Gastroesophageal sphincter (tissue), 4 donors: ENCODE data around the gene RPS3. TPM values are rescaled to one million over a fixed set of nuclear protein-coding genes. Genes with fewer than 3 reads are reported as not detected.

ENCODE experiments used
- ATAC-seq: fragments of 150-250 bp; one replicate; pipeline ENCODE4 v1.9.1; 2016; ENCODE audit warnings: mild to moderate bottlenecking, moderate library complexity
- H3K27ac ChIP-seq, 4 donors: fragments of 200-600 bp; sonication (generic) in 3 of 4; 1 replicate in 3 of 4; 2 replicates in 1 of 4; pipeline ENCODE4 v1.5.1; 2016 to 2019
- H3K27me3 ChIP-seq: fragments of 200-600 bp; sonication (generic); one replicate; pipeline ENCODE4 v1.5.1; 2019
- H3K36me3 ChIP-seq, 2 donors: fragments of 200-600 bp; sonication (generic); one replicate each; pipeline ENCODE4 v1.5.1; 2019; ENCODE audit warnings: control low read depth in 1 of 2
- H3K4me1 ChIP-seq, 3 donors: fragments of 200-600 bp; sonication (generic); 1 replicate in 2 of 3; 2 replicates in 1 of 3; pipeline ENCODE4 v1.5.1; 2016 to 2019; ENCODE audit warnings: control low read depth in 2 of 3
- H3K4me3 ChIP-seq, 2 donors: fragments of 200-600 bp; sonication (generic); one replicate each; pipeline ENCODE4 v1.5.1; 2019; ENCODE audit warnings: mild to moderate bottlenecking in 1 of 2, moderate library complexity in 1 of 2
- H3K9me3 ChIP-seq, 3 donors: fragments of 200-600 bp; sonication (generic); one replicate each; pipeline ENCODE4 v1.5.1; 2017 to 2019; ENCODE audit warnings: control low read depth in 2 of 3
- CTCF ChIP-seq, 4 experiments: fragments of 200-600 bp in 2 of 4; fragments of 450-650 bp in 2 of 4; sonication (generic) in 1 of 4; IDR thresholded peaks; one replicate each; pipeline ENCODE4 v1.5.1; 2017 to 2019; ENCODE audit warnings: antibody characterized with exemption in 4 of 4, mild to moderate bottlenecking in 2 of 4, moderate library complexity in 2 of 4
- EP300 ChIP-seq: sonication (generic); formaldehyde crosslinking; IDR thresholded peaks from one replicate; pipeline ENCODE4 v1.6.1; 2017; ENCODE audit warnings: antibody characterized with exemption, mild to moderate bottlenecking
- POLR2A ChIP-seq, 2 donors: fragments of 450-650 bp; IDR thresholded peaks; one replicate each; pipeline ENCODE4 v1.6.1; 2017; ENCODE audit warnings: antibody characterized with exemption in 2 of 2, mild to moderate bottlenecking in 2 of 2, moderate library complexity in 1 of 2
- POLR2AphosphoS5 ChIP-seq: sonication (generic); formaldehyde crosslinking; IDR thresholded peaks from one replicate; pipeline ENCODE4 v1.6.1; 2017; ENCODE audit warnings: antibody characterized with exemption
- WGBS, 2 donors: methylation state at CpG; one replicate each; pipeline ENCODE4 v1.1.5; 2018; ENCODE audit warnings: low coverage in 1 of 2; 5-methylcytosine and 5-hydroxymethylcytosine counted together
- total RNA-seq, 4 donors: library from RNA; depleted of rRNA; stranded (reverse); fragments of >200 nt; gene quantifications; one replicate each; pipeline ENCODE4 v1.1.0, GENCODE V29; 2016

The RPS3 gene
- total RNA-seq, 4 donors from 2014 or later = 767 to 1,946 (median 1,260) TPM

GRCh38 chr11:75422248-75423231, 23.2 kb downstream of the RPS3 start:
- TF ChIP-seq CTCF (IDR thresholded peaks at IDR 0.05) = no peak
- TF ChIP-seq POLR2AphosphoS5 = no peak
- TF ChIP-seq EP300 = no peak
- no peak for TF ChIP-seq POLR2A (IDR thresholded peaks at IDR 0.05)
- H3K36me3 ChIP-seq = peaks cover 0 to 31% of the 10 kb centered on the region in 2 donors
- WGBS, 2 donors = 80 to 85% methylated on average over 1 to 7 of the region's 15 CpGs
- no peak overlapping the region for H3K4me3 ChIP-seq
- no peaks in the 10 kb centered on the region for H3K9me3 ChIP-seq
- H3K27ac ChIP-seq = peak overlapping the region in 2 of 4 donors; percentile 1 to 48
- peaks cover 0 to 19% (median 0%) of the 10 kb centered on the region in 3 donors for H3K4me1 ChIP-seq
- ATAC-seq = no peak
- H3K27me3 ChIP-seq = no peaks in the 10 kb centered on the region

DNA sequence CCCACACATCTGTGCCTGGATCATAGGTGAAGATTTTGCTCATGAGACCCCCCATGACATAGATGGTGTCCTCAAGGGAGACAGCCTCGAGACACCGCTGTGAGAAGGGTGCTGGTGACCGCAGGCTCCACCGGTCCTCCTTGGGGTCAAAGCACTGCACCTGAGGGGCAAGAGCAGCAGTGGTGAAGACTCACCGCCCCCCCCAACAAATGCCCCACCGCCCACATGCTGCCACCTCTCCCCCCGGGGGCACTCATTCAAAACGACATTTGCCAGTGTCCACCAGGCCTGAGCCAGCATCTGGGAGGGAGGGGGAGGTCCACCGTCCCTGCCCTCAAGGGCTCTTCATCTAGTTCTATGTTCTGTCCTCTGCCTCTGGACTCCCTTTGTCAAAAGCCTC, 24.4 kb downstream of the RPS3 start:
- ATAC-seq = no peak
- peaks cover 5% of the 10 kb centered on the region for H3K27me3 ChIP-seq
- TF ChIP-seq EP300 = no peak
- TF ChIP-seq POLR2A (IDR thresholded peaks at IDR 0.05) = no peak
- TF ChIP-seq CTCF (IDR thresholded peaks at IDR 0.05) = no peak
- TF ChIP-seq POLR2AphosphoS5 = no peak
- peaks cover 0 to 26% (median 0%) of the 10 kb centered on the region in 3 donors for H3K4me1 ChIP-seq
- no peak overlapping the region for H3K4me3 ChIP-seq
- H3K36me3 ChIP-seq = peaks cover 0 to 28% of the 10 kb centered on the region in 2 donors
- WGBS, 2 donors = 45 to 75% methylated on average over 1 to 2 of the region's 9 CpGs
- H3K27ac ChIP-seq = no peak overlapping the region
- H3K9me3 ChIP-seq = no peaks in the 10 kb centered on the region

DNA sequence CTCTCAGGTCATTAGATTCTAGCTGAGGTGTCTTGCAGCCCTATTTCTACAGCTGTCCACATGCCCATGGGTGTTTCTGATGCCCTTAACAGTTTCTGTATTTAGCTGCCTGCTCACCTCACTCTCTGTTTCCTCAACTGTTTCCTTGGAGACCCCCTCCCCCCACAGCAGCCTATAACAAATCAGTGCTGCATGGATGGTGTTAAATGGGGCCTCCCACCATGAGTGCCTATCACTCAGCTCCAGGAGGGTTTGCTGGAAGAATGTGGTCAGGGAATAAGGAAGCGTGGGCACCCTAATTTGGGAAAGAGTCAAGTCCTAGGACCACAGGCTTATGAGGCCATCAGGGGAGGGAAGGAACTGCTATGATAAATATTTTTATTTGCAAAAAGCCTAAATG, 25.1 kb downstream of the RPS3 start:
- H3K4me3 ChIP-seq = no peak overlapping the region
- H3K27ac ChIP-seq = no peak overlapping the region
- peaks cover 0 to 3% (median 0%) of the 10 kb centered on the region in 3 donors for H3K9me3 ChIP-seq
- ATAC-seq = no peak
- 100% methylated on average over 1 of the region's 1 CpG for WGBS, 2 donors
- H3K27me3 ChIP-seq = peaks cover 12% of the 10 kb centered on the region
- peaks cover 0 to 26% (median under 1%) of the 10 kb centered on the region in 3 donors for H3K4me1 ChIP-seq
- peaks cover 0 to 28% of the 10 kb centered on the region in 2 donors for H3K36me3 ChIP-seq
- no peak for TF ChIP-seq POLR2A (IDR thresholded peaks at IDR 0.05)
- TF ChIP-seq EP300 = no peak
- no peak for TF ChIP-seq CTCF (IDR thresholded peaks at IDR 0.05)

DNA sequence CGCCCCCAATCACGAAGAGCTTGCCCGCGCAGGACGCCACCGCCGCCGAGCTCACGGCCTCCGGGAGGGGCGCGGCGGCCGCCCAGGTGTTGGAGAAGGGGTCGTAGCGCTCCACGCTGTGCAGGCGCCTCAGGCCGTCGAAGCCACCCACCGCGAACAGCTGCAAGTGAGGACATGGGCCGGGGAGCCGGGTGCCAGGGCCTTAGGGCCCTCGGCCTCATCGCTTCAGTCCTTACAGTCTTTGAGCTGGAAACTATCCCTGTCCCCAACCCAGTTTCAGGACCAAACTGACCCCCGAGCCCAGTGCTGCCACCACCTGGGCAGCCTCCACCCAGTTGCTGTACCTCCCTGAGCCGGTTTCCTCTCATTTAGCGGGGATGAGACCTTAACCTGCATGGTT, 26.1 kb downstream of the RPS3 start:
- no peak overlapping the region for H3K27ac ChIP-seq
- WGBS, 2 donors = 77% methylated on average over 3 of the region's 29 CpGs; no CpG with 5 or more reads in 1 of the 2 donors

More for the DNA sequence above, 26.1 kb downstream of the RPS3 start:
- peaks cover 0 to 33% (median 7%) of the 10 kb centered on the region in 3 donors for H3K4me1 ChIP-seq
- H3K27me3 ChIP-seq = peaks cover 22% of the 10 kb centered on the region
- peaks cover 0 to 28% of the 10 kb centered on the region in 2 donors for H3K36me3 ChIP-seq
- no peak for ATAC-seq
- H3K9me3 ChIP-seq = peaks cover 0 to 8% (median 0%) of the 10 kb centered on the region in 3 donors
- no peak for TF ChIP-seq POLR2AphosphoS5
- no peak for TF ChIP-seq POLR2A (IDR thresholded peaks at IDR 0.05)
- TF ChIP-seq EP300 = no peak
- no peak for TF ChIP-seq CTCF (IDR thresholded peaks at IDR 0.05)
- H3K4me3 ChIP-seq = no peak overlapping the region
